Glomerular visceral epithelial cell (primary cell): Measurements from ENCODE around the gene DUSP10.

ENCODE experiments used
- DNase-seq: peaks from one replicate; pipeline ENCODE4 v3.0.0-alpha.2; 2016; ENCODE audit errors: extremely low spot score

DUSP10 gene

GRCh38 chr1:221732052-221732451, 9.8 kb downstream of the DUSP10 start:
- no peak for DNase-seq

GRCh38 chr1:221729771-221730330, 12.0 kb downstream of the DUSP10 start:
- no peak for DNase-seq

DNA sequence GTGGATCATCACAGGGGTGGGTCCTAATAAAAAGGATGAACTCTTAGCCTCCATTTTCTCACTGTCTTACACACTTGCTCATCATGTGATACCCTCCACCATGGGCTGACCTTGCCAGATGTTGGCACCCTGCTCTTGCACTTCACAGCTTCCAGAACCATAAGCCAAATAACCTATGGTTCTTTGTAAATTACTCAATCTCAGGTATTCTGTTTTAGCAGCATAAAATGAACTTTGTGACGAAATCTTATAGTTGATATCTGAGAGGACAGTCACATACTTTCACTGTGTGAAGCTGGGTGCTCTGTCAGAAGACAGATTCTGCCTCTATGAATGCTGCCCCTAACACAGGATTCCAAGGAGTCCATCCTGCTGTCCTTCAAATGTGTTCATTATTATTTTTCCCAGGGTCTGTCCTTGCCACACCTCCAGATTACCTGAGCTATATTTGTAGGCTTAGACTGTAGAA, 13.8 kb downstream of the DUSP10 start:
- DNase-seq = no peak

GRCh38 chr1:221727146-221728036, 14.5 kb downstream of the DUSP10 start:
- DNase-seq = peak; percentile 40

- DNase-seq = peak; percentile 37
Measured at GRCh38 chr1:221725735-221726672, 15.9 kb downstream of the DUSP10 start.

- DNase-seq = peak; percentile 83
Measured at GRCh38 chr1:221724931-221725605, 16.8 kb downstream of the DUSP10 start.

DNA sequence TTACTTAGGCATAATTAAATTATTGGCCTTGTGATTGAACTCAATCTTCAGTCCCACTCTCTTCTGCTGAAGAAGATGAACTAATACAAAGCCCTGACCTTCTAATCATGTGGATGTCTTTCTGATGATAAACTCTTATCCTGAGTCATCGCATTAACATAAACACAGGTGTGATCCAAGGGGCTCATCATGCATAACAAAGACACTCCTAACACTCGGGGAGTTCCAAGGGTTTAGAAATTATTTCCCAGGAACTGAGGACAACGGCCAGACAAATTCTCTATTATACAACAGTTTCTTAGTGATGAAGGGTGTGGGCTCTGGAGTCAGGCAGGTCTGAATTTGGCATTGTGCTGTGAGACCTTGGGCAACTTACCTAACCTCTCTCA, 18.0 kb downstream of the DUSP10 start:
- DNase-seq = peak; percentile 57

- peak; percentile 52 for DNase-seq
Measured at GRCh38 chr1:221723018-221723847, 18.7 kb downstream of the DUSP10 start.

- DNase-seq = no peak
Measured at GRCh38 chr1:221722254-221723017, 19.5 kb downstream of the DUSP10 start.

- DNase-seq = no peak
Measured at GRCh38 chr1:221720545-221720944, 21.3 kb downstream of the DUSP10 start.

DNA sequence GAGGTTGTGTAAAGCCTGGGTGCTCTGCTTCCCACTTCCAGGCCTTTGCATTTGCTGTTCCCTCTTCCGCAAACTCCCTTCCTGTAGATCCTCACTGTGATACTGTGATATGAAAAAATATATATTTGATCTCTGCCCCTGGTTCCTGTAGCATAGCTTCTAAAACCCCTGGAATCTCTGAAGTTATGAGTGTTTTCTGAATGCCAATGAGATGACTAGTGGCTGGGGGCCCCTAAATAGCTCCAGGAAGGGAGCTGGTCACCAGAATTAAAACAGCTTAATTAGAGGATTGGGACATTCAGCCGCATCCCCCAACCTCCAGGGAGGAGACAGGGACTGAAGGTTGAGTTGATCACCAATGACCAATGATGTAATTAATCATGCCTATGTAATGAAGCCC, 21.9 kb downstream of the DUSP10 start:
- DNase-seq = no peak

DNA sequence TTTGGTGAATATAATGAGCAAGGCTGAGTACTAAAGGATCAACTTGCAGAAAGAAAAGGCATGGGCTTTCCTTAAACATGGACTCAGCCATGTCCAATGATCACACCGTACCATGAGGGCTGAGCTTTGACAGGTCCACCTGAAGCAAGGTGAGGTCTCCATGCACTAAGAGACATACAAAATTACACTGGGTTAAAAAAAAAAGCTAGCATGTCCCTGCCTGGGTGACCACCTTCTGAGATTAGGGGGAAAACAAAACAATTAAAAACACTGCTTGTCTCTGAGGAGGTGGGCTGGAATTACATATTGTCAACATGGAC, 22.7 kb downstream of the DUSP10 start:
- no peak for DNase-seq

DNA sequence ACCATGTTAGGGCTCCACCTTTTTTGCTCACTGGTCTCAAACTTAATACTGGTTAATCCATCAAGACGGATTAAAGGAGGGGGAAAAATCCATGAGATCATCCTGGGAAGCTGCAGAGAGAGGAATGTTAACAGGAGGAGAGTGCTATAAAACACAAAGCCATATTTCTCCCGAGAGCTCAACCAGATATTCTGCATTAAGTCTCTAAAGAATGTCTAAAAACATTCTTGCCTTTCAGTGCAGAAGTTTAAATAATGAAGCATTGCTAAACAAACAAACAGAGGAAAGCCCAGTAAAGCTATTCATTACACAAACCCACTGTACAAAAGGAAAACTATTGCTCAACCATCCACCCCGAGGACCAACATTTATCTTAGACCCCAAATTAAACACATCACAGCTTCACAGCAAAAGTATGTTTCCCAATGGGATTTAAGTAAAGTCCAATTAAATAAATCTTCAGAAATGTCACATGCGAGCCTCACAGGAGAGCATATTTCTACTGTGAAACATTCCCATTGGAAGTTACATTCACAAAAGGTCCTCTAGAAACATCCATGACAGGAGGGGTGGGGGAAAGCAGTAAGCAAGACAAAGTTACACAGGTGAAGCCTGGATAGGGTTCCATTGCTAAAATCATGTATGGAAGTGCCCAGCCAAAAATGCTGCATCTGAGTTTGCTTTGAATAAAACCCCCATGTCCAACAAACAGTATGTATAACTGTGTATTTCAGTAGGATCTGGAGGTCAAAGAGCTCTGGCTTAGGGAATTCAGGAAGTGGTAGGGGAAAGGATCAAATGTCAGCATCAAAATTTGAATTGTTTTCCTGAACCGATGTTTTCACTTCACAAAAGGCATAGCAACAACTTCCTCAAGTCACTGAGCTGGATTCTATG, 23.3 kb downstream of the DUSP10 start:
- DNase-seq = peak; percentile 49

- no peak for DNase-seq
Measured at GRCh38 chr1:221717485-221717853, 24.4 kb downstream of the DUSP10 start.

DNA sequence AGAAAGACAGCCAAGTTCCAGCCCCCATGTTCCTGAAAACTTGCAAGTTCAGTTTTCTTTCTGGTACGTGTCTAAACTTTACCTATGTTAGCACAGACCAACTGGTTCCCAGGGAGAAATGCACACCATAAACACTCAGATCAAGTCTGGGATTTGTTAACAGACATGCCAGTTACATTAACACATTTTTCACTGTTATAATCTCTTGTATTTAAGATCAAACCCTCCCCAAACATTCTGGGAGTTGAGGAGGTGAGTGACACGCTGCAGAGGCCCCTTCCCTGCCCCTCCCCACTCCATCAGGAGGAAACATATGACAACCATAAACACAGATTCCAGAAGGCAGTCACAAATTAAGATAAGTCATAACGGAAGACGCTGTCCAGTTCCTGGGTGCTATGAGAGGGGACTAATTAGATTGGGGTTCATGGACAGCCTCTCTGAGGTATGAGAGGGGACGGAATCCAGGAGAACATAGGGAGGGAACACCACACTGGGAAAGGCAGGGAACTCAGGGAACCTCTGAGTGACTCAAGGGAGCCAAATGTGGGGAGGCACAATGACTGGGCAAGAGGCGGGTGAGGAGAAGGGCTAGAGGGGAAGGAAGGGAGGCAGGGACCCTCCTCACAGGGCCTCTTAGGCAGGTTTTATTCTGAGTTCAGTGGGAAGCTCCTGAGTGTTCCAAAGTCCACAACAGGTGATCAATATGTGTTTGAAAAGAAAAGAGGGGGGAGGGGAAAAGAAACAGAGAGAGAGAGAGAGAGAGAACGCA, 25.0 kb downstream of the DUSP10 start:
- DNase-seq = no peak

DNA sequence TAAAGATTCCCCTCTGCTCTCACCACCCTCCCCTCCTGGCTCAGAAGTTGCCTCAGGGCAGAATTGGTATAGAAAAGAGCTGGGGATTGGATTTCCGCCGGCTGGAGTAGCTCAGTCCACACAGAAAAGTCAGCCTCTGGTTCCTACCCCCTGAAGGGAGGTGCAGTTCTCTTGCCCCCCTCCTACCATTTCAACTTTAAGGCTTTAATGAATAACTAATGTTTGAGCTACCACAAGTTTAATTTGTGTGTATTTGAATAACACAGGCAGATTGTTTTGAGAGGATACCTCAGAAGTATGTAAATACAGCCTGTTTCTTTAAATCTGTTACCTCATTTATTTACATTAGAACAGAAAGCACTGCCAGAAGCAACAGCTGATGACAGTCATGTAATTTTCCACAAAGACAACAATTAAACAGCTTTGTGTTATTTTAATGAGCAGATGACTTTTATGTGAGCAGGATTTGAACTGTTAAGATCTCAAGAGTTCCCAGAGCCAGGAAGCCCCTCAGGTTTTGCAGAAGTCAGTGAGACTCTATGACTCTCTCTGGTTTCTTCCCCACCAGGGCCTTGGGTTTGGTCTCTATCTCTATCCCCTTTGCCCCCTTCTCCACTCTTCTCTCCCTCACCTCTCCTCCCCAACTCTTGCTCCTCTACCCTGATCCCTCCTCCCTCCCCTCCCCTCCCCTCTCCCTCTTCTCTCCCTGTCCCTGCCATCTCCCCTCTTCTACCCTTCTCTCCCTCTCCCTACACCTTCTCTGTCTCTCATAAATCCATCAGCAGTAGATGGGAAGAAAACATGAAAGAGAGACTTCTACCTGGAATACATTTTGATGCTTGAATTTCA, 26.3 kb downstream of the DUSP10 start:
- no peak for DNase-seq
